ENCODE results near the gene HYOU1. TPM values are rescaled to one million over a fixed set of nuclear protein-coding genes. Genes with fewer than 3 reads are reported as not detected.

The HYOU1 gene
- total RNA-seq, 1 experiment from 2014 or later: 268 TPM

DNA sequence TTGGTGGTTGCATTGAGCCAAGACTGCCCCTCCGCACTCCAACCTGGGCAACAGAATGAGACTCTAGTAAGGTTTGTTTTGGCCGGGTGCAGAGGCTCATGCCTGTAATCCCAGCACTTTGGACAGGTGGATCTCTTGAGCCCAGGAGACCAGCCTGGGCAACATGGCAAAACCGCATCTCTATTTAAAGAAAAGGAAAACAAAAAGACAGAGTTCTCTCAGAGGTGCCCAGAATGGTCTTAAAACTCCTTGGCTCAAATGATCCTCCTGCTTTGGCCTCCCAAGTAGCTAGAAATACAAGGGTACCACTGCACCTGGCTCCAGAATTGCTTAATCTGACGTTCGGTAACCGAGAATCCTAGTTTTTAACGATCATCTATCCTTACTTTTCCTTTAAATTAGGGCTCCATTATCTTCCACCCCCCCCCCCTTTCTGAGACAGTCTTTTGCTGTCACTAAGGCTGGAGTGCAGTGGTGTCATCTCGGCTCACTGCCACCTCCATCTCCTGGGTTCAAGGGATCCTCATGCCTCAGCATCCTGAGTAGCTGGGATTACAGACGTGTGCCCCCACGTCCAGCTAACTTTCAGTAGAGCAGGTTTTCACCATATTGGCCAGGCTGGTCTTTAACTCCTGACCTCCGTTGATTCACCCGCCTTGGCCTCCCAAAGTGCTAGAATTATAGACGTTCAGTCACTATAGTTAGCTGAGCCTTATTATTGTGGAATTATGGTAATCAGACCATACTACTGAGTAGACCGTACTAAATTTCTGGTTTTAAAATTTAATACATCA, 40.6 kb downstream of the HYOU1 start:
- Histone ChIP-seq H3K27me3 (ENCODE audit: control insufficient read depth, insufficient read depth, low read length) (no peaks in the 10 kb centered on the region), H3K36me3 (ENCODE audit: control insufficient read depth, insufficient read depth, low read length) (peaks cover 26% of the 10 kb centered on the region), H3K27ac (ENCODE audit: low read length) (peak overlapping the region; percentile 99), H3K9me3 (ENCODE audit: control insufficient read depth, insufficient read depth, low read depth, low read length) (no peaks in the 10 kb centered on the region), H3K4me1 (ENCODE audit: control insufficient read depth, insufficient read depth, low read length) (peaks cover 29% of the 10 kb centered on the region), H3K4me3 (ENCODE audit: low read depth in 2 of 2, low read length in 2 of 2) (peak overlapping the region; percentile 67 to 85)
- ChIA-PET POLR2A (interaction anchor here (0.6 kb wide), 1 partner anchor 648 kb away, joined by 3 read pairs; no protein-coding TSS in a partner anchor), CTCF (interaction anchor here (0.7 kb wide), 1 partner anchor 141 kb away, joined by 6 read pairs; no protein-coding TSS in a partner anchor)
- DNase-seq (ENCODE audit: low read depth, low spot score): no peak
- no peak for ATAC-seq
- intact Hi-C loops (cut with micrococcal nuclease; ENCODE audit: unreplicated experiment) (no loop called here), in situ Hi-C loops (cut with HindIII; ENCODE audit: low pct_unique_long_range_greater_than_20kb, low sequenced_read_pairs) (loop anchor here (5.0 kb wide), 1 partner anchor 224 kb away; the partner anchor contains the start of gene DDX6)
- BruUV-seq (replicated peaks): no TSS peak
- TF ChIP-seq POLR2AphosphoS5 (IDR thresholded peaks at IDR 0.05; ENCODE audit: low read depth, low read length) (peak; percentile 73), SIN3A (IDR thresholded peaks at IDR 0.05; ENCODE audit: borderline replicate concordance, insufficient read depth, low read depth, low read length) (no peak)

- no peak overlapping the region for H3K27ac ChIP-seq (ENCODE audit: low read length)
Observed at GRCh38 chr11:119015054-119015611, 41.9 kb downstream of the HYOU1 start.

More at GRCh38 chr11:119015054-119015611, 41.9 kb downstream of the HYOU1 start:
- peaks cover 19% of the 10 kb centered on the region for H3K4me1 ChIP-seq (ENCODE audit: control insufficient read depth, insufficient read depth, low read length)
- no peaks in the 10 kb centered on the region for H3K27me3 ChIP-seq (ENCODE audit: control insufficient read depth, insufficient read depth, low read length)
- ChIA-PET CTCF (no interaction called here), POLR2A (interaction anchor here (0.6 kb wide), 2 partner anchors 193 to 647 kb away, joined by 3 read pairs; no protein-coding TSS in a partner anchor)
- no peak overlapping the region for H3K4me3 ChIP-seq (ENCODE audit: low read depth in 2 of 2, low read length in 2 of 2)
- no peak for ATAC-seq
- no peaks in the 10 kb centered on the region for H3K9me3 ChIP-seq (ENCODE audit: control insufficient read depth, insufficient read depth, low read depth, low read length)
- in situ Hi-C loops (cut with HindIII; ENCODE audit: low pct_unique_long_range_greater_than_20kb, low sequenced_read_pairs): loop anchor here (5.0 kb wide), 1 partner anchor 223 kb away; the partner anchor contains the start of gene DDX6
- intact Hi-C loops (cut with micrococcal nuclease; ENCODE audit: unreplicated experiment): no loop called here
- no peak for DNase-seq (ENCODE audit: low read depth, low spot score)
- peaks cover 26% of the 10 kb centered on the region for H3K36me3 ChIP-seq (ENCODE audit: control insufficient read depth, insufficient read depth, low read length)
- TF ChIP-seq CTCF (IDR thresholded peaks at IDR 0.05) (peak; percentile 80), REST (IDR thresholded peaks at IDR 0.05; ENCODE audit: insufficient read depth in 1 of 2, low read depth in 2 of 2, low read length in 1 of 2) (no peak), TCF7L2 (IDR thresholded peaks at IDR 0.05; ENCODE audit: low read depth, low read length) (no peak), POLR2AphosphoS5 (IDR thresholded peaks at IDR 0.05; ENCODE audit: low read depth, low read length) (peak; percentile 17), SIN3A (IDR thresholded peaks at IDR 0.05; ENCODE audit: borderline replicate concordance, insufficient read depth, low read depth, low read length) (peak; percentile 65; the same call in 1 of the 2 replicates)
- BruUV-seq (replicated peaks): no TSS peak
